ENCODE results near the gene FAAP100. TPM values are rescaled to one million over a fixed set of nuclear protein-coding genes. Genes with fewer than 3 reads are reported as not detected.

The FAAP100 gene
- polyA plus RNA-seq, 1 donor (not counting 4 experiments of a cell fraction or from before 2014, with no cell fraction given), result 3.8 TPM

GRCh38 chr17:81522491-81523401 is 29.4 kb downstream of the FAAP100 start:
- Histone ChIP-seq H3K27me3 (ENCODE audit: control insufficient read depth, extremely low read depth, insufficient read depth, low read length) (peaks cover 40% of the 10 kb centered on the region), H3K9ac (ENCODE audit: control insufficient read depth, extremely low read depth, insufficient read depth, low read length) (no peak overlapping the region), H3K4me3 (ENCODE audit: control insufficient read depth in 2 of 3, extremely low read depth in 1 of 3, insufficient read depth in 2 of 3, low read depth in 1 of 3, low read length in 3 of 3) (no peak overlapping the region), H3K4me1 (ENCODE audit: control insufficient read depth, extremely low read depth, insufficient read depth, low read length) (peaks cover 11% of the 10 kb centered on the region), H3K9me3 (ENCODE audit: control insufficient read depth, low read depth, low read length) (no peaks in the 10 kb centered on the region), H3K79me2 (ENCODE audit: control insufficient read depth, insufficient read depth, low read length) (no peaks in the 10 kb centered on the region), H2AFZ (ENCODE audit: control insufficient read depth, low read length) (no peak overlapping the region), H3K27ac (ENCODE audit: control insufficient read depth, insufficient read depth, low read length) (no peak overlapping the region), H3K9me1 (ENCODE audit: control insufficient read depth, extremely low read depth, insufficient read depth, low read length) (no peaks in the 10 kb centered on the region), H4K20me1 (ENCODE audit: control insufficient read depth, extremely low read depth, insufficient read depth, low read length) (peaks cover 3% of the 10 kb centered on the region), H3K36me3 (ENCODE audit: control insufficient read depth in 2 of 2, extremely low read depth in 1 of 2, insufficient read depth in 2 of 2, low read length in 2 of 2) (no peaks in the 10 kb centered on the region), H3K4me2 (ENCODE audit: control insufficient read depth, extremely low read depth, insufficient read depth, low read depth, low read length) (no peak overlapping the region)
- DNase-seq (ENCODE audit: low read depth, low spot score) (no peak), FAIRE-seq (no peak)
- dilution Hi-C loops (cut with MboI; ENCODE audit: extremely low pct_ligation_motif_present, low sequenced_read_pairs), result no loop called here
- TF ChIP-seq CTCF (optimal IDR thresholded peaks at IDR 0.05 in 1 of 3, IDR thresholded peaks at IDR 0.05 in 1 of 3, conservative IDR thresholded peaks at IDR 0.05 in 1 of 3; ENCODE audit: extremely low read depth in 1 of 3, insufficient read depth in 2 of 3, low read length in 3 of 3) (no peak), EZH2 (IDR thresholded peaks at IDR 0.05; ENCODE audit: low read length) (no peak)

GRCh38 chr17:81520021-81520901 is 31.9 kb downstream of the FAAP100 start:
- Histone ChIP-seq H3K27me3 (ENCODE audit: control insufficient read depth, extremely low read depth, insufficient read depth, low read length) (peaks cover 19% of the 10 kb centered on the region), H3K4me2 (ENCODE audit: control insufficient read depth, extremely low read depth, insufficient read depth, low read depth, low read length) (no peak overlapping the region), H3K79me2 (ENCODE audit: control insufficient read depth, insufficient read depth, low read length) (no peaks in the 10 kb centered on the region), H3K36me3 (ENCODE audit: control insufficient read depth in 2 of 2, extremely low read depth in 1 of 2, insufficient read depth in 2 of 2, low read length in 2 of 2) (no peaks in the 10 kb centered on the region), H3K9me3 (ENCODE audit: control insufficient read depth, low read depth, low read length) (no peaks in the 10 kb centered on the region), H3K9ac (ENCODE audit: control insufficient read depth, extremely low read depth, insufficient read depth, low read length) (no peak overlapping the region), H3K4me1 (ENCODE audit: control insufficient read depth, extremely low read depth, insufficient read depth, low read length) (peaks cover 14% of the 10 kb centered on the region), H2AFZ (ENCODE audit: control insufficient read depth, low read length) (no peak overlapping the region), H3K4me3 (ENCODE audit: control insufficient read depth in 2 of 3, extremely low read depth in 1 of 3, insufficient read depth in 2 of 3, low read depth in 1 of 3, low read length in 3 of 3) (peak overlapping the region in 1 of 3 experiments; percentile 27), H3K9me1 (ENCODE audit: control insufficient read depth, extremely low read depth, insufficient read depth, low read length) (no peaks in the 10 kb centered on the region), H4K20me1 (ENCODE audit: control insufficient read depth, extremely low read depth, insufficient read depth, low read length) (peaks cover 3% of the 10 kb centered on the region), H3K27ac (ENCODE audit: control insufficient read depth, insufficient read depth, low read length) (no peak overlapping the region)
- DNase-seq (ENCODE audit: low read depth, low spot score), result no peak
- TF ChIP-seq CTCF (optimal IDR thresholded peaks at IDR 0.05 in 1 of 3, IDR thresholded peaks at IDR 0.05 in 1 of 3, conservative IDR thresholded peaks at IDR 0.05 in 1 of 3; ENCODE audit: extremely low read depth in 1 of 3, insufficient read depth in 2 of 3, low read length in 3 of 3) (no peak), EZH2 (IDR thresholded peaks at IDR 0.05; ENCODE audit: low read length) (no peak)
- dilution Hi-C loops (cut with MboI; ENCODE audit: extremely low pct_ligation_motif_present, low sequenced_read_pairs), result no loop called here
- no peak for FAIRE-seq
